HepG2 (cell line): ENCODE measurements around the gene SIAE. TPM values are rescaled to one million over a fixed set of nuclear protein-coding genes. Genes with fewer than 3 reads are reported as not detected.

Experiments used
- DR1 ChIP-seq: sonication (generic); formaldehyde crosslinking; IDR thresholded peaks from 2 replicates; pipeline ENCODE4 v1.8.0; 2021; ENCODE audit warnings: mild to moderate bottlenecking, missing genetic modification reagents, inconsistent platforms
- FOXA3 ChIP-seq: IDR thresholded peaks from 2 replicates; pipeline ENCODE4 v1.6.1; 2016; ENCODE audit warnings: missing genetic modification reagents, missing compliant biosample characterization
- polyA plus RNA-seq, 8 experiments: library from polyadenylated mRNA; depleted of rRNA in 3 of 8; stranded (reverse) in 7 of 8; unstranded in 1 of 8; fragments of >200 nt; fragmentation: Illumina TruSeq in 4 of 8; extraction: Trizol in 4 of 8; gene quantifications; 2 replicates each; pipeline versions ENCODE4 v1.2.1 to v1.2.3, GENCODE V29; 2011 to 2016; ENCODE audit warnings: low read depth in 4 of 8, missing spikeins in 1 of 8, mixed read lengths in 1 of 8; ENCODE audit not compliant: insufficient read depth in 1 of 8
- total RNA-seq, 5 experiments: library from RNA; depleted of rRNA; stranded (reverse); fragments of >200 nt; fragmentation: Illumina TruSeq; extraction: Trizol; gene quantifications; 2 replicates each; pipeline ENCODE4 v1.2.3, GENCODE V29; 2016; ENCODE audit warnings: low read depth in 1 of 5
- TF ChIP-seq, protein P1 (sequence below): sonication (generic); formaldehyde crosslinking; IDR thresholded peaks from 2 replicates; pipeline ENCODE4 v1.4.0; 2020; ENCODE audit warnings: missing genetic modification reagents, borderline replicate concordance
- TF ChIP-seq, protein P2 (sequence below): sonication (generic); formaldehyde crosslinking; IDR thresholded peaks from 2 replicates; pipeline ENCODE4 v1.5.0; 2020; ENCODE audit warnings: mild to moderate bottlenecking, missing genetic modification reagents, borderline replicate concordance
- TF ChIP-seq, protein P3 (sequence below): IDR thresholded peaks from 2 replicates; pipeline ENCODE4 v1.6.1; 2018; ENCODE audit warnings: missing genetic modification reagents, mild to moderate bottlenecking, missing compliant biosample characterization
- TF ChIP-seq, protein P4 (sequence below): sonication (generic); formaldehyde crosslinking; IDR thresholded peaks from 2 replicates; pipeline ENCODE4 v1.5.1; 2020; ENCODE audit warnings: missing genetic modification reagents, mild to moderate bottlenecking, borderline replicate concordance
- TF ChIP-seq, protein P5 (sequence below): sonication (generic); formaldehyde crosslinking; IDR thresholded peaks from 2 replicates; pipeline ENCODE4 v1.9.0; 2022; ENCODE audit warnings: missing genetic modification reagents, mild to moderate bottlenecking, borderline replicate concordance
- TF ChIP-seq, protein P6 (sequence below): sonication (generic); formaldehyde crosslinking; IDR thresholded peaks from 2 replicates; pipeline ENCODE4 v1.4.0; 2020; ENCODE audit warnings: missing genetic modification reagents, mild to moderate bottlenecking, borderline replicate concordance
- TF ChIP-seq, protein P7 (sequence below), 2 experiments: sonication (generic) in 1 of 2; formaldehyde crosslinking in 1 of 2; IDR thresholded peaks; 2 replicates each; pipeline versions ENCODE4 v1.4.0 to v1.6.1; 2018 to 2020; ENCODE audit warnings: missing genetic modification reagents in 2 of 2, borderline replicate concordance in 1 of 2, low read depth in 1 of 2, mild to moderate bottlenecking in 1 of 2, missing biosample characterization in 1 of 2

Gene SIAE
- total and polyA plus RNA-seq, 2 of the 13 experiments (the other 11 are each of a cell fraction or from before 2014, with no cell fraction given): 7.0 to 22.4 TPM

DNA sequence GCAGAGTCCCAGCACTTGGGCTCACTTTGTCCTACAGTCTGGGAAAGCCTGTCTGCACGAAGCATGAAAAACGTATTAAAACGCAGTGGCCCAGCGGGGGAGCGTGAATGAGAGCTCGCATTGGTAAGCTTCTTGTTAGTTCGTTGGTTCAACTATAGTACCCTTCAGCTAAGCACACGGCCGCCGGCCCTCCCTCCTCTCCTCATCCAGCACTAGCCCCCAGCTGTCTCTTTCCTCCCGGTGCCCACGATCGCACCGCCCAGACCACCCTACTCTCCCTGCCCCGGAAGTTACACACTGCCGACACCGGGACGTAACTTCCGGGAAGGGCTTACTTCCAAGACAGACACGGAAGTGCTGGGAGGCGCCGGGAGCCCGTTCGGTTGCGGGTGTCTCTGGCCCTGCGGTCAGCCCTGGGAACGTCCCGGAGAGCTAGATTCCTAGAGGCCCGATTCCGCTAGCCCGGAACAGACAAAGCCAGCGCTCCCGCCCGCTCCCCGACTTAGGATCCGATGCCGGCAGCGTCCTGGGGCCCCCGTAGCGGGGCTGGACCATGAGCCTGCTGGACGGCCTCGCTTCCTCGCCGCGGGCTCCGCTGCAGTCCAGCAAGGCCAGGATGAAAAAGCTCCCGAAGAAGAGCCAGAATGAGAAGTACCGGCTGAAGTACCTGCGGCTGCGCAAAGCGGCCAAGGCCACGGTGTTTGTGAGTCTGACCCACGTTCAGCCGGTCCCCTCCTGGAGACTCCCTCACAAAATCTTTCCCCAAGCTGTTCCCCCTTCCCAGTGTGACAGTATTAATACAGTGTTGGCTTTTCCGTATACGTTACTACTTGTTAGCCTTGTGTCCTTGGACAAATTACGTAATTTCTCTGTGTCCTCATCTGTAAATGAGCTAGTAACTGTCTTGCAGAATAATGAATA lies 50.7 kb downstream of the SIAE start, which contains the start of gene TBRG1 (continued):
- TF ChIP-seq, protein P1, sequence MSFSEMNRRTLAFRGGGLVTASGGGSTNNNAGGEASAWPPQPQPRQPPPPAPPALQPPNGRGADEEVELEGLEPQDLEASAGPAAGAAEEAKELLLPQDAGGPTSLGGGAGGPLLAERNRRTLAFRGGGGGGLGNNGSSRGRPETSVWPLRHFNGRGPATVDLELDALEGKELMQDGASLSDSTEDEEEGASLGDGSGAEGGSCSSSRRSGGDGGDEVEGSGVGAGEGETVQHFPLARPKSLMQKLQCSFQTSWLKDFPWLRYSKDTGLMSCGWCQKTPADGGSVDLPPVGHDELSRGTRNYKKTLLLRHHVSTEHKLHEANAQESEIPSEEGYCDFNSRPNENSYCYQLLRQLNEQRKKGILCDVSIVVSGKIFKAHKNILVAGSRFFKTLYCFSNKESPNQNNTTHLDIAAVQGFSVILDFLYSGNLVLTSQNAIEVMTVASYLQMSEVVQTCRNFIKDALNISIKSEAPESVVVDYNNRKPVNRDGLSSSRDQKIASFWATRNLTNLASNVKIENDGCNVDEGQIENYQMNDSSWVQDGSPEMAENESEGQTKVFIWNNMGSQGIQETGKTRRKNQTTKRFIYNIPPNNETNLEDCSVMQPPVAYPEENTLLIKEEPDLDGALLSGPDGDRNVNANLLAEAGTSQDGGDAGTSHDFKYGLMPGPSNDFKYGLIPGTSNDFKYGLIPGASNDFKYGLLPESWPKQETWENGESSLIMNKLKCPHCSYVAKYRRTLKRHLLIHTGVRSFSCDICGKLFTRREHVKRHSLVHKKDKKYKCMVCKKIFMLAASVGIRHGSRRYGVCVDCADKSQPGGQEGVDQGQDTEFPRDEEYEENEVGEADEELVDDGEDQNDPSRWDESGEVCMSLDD (CRISPR knock-in tag): 0 out of 2 replicates have a peak, but pooled peaks have one; percentile 44
- TF ChIP-seq, protein P2, sequence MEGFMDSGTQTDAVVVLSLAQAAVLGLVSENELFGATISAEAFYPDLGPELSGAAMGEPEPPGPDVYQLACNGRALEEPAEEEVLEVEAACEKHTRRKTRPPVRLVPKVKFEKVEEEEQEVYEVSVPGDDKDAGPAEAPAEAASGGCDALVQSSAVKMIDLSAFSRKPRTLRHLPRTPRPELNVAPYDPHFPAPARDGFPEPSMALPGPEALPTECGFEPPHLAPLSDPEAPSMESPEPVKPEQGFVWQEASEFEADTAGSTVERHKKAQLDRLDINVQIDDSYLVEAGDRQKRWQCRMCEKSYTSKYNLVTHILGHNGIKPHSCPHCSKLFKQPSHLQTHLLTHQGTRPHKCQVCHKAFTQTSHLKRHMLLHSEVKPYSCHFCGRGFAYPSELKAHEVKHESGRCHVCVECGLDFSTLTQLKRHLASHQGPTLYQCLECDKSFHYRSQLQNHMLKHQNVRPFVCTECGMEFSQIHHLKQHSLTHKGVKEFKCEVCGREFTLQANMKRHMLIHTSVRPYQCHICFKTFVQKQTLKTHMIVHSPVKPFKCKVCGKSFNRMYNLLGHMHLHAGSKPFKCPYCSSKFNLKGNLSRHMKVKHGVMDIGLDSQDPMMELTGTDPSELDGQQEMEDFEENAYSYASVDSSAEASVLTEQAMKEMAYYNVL (CRISPR knock-in tag): peak; percentile 30; the same call in 1 of the 2 replicates
- TF ChIP-seq, protein P3, sequence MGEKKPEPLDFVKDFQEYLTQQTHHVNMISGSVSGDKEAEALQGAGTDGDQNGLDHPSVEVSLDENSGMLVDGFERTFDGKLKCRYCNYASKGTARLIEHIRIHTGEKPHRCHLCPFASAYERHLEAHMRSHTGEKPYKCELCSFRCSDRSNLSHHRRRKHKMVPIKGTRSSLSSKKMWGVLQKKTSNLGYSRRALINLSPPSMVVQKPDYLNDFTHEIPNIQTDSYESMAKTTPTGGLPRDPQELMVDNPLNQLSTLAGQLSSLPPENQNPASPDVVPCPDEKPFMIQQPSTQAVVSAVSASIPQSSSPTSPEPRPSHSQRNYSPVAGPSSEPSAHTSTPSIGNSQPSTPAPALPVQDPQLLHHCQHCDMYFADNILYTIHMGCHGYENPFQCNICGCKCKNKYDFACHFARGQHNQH (CRISPR knock-in tag): 0 out of 2 replicates have a peak, but pooled peaks have one; percentile 67
- TF ChIP-seq, protein P4, sequence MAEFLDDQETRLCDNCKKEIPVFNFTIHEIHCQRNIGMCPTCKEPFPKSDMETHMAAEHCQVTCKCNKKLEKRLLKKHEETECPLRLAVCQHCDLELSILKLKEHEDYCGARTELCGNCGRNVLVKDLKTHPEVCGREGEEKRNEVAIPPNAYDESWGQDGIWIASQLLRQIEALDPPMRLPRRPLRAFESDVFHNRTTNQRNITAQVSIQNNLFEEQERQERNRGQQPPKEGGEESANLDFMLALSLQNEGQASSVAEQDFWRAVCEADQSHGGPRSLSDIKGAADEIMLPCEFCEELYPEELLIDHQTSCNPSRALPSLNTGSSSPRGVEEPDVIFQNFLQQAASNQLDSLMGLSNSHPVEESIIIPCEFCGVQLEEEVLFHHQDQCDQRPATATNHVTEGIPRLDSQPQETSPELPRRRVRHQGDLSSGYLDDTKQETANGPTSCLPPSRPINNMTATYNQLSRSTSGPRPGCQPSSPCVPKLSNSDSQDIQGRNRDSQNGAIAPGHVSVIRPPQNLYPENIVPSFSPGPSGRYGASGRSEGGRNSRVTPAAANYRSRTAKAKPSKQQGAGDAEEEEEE (CRISPR knock-in tag): no peak
- TF ChIP-seq DR1 (peak; percentile 72; the same call in 1 of the 2 replicates), FOXA3 (peak; percentile 49)
- TF ChIP-seq, protein P5, sequence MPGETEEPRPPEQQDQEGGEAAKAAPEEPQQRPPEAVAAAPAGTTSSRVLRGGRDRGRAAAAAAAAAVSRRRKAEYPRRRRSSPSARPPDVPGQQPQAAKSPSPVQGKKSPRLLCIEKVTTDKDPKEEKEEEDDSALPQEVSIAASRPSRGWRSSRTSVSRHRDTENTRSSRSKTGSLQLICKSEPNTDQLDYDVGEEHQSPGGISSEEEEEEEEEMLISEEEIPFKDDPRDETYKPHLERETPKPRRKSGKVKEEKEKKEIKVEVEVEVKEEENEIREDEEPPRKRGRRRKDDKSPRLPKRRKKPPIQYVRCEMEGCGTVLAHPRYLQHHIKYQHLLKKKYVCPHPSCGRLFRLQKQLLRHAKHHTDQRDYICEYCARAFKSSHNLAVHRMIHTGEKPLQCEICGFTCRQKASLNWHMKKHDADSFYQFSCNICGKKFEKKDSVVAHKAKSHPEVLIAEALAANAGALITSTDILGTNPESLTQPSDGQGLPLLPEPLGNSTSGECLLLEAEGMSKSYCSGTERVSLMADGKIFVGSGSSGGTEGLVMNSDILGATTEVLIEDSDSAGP: peak; percentile 90
- TF ChIP-seq, protein P6, sequence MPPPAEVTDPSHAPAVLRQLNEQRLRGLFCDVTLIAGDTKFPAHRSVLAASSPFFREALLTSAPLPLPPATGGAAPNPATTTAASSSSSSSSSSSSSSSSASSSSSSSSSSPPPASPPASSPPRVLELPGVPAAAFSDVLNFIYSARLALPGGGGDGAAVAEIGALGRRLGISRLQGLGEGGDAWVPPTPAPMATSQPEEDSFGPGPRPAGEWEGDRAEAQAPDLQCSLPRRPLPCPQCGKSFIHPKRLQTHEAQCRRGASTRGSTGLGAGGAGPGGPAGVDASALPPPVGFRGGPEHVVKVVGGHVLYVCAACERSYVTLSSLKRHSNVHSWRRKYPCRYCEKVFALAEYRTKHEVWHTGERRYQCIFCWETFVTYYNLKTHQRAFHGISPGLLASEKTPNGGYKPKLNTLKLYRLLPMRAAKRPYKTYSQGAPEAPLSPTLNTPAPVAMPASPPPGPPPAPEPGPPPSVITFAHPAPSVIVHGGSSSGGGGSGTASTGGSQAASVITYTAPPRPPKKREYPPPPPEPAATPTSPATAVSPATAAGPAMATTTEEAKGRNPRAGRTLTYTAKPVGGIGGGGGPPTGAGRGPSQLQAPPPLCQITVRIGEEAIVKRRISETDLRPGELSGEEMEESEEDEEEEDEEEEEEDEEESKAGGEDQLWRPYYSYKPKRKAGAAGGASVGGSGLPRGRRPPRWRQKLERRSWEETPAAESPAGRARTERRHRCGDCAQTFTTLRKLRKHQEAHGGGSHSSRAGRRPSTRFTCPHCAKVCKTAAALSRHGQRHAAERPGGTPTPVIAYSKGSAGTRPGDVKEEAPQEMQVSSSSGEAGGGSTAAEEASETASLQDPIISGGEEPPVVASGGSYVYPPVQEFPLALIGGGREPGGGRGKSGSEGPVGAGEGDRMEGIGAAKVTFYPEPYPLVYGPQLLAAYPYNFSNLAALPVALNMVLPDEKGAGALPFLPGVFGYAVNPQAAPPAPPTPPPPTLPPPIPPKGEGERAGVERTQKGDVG (CRISPR knock-in tag): peak; percentile 71; the same call in 1 of the 2 replicates
- TF ChIP-seq, protein P7, sequence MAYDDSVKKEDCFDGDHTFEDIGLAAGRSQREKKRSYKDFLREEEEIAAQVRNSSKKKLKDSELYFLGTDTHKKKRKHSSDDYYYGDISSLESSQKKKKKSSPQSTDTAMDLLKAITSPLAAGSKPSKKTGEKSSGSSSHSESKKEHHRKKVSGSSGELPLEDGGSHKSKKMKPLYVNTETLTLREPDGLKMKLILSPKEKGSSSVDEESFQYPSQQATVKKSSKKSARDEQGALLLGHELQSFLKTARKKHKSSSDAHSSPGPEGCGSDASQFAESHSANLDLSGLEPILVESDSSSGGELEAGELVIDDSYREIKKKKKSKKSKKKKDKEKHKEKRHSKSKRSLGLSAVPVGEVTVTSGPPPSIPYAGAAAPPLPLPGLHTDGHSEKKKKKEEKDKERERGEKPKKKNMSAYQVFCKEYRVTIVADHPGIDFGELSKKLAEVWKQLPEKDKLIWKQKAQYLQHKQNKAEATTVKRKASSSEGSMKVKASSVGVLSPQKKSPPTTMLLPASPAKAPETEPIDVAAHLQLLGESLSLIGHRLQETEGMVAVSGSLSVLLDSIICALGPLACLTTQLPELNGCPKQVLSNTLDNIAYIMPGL (CRISPR knock-in tag; IDR thresholded peaks at IDR 0.05; ENCODE audit: borderline replicate concordance in 1 of 2, low read depth in 1 of 2): peak; percentile 75 to 84
